Lung (tissue), 12 donors: ENCODE results near the gene CDRT15. TPM values are rescaled to one million over a fixed set of nuclear protein-coding genes. Genes with fewer than 3 reads are reported as not detected.
A peak's percentile ranks its signal among the peaks of the same experiment; 100 is the strongest.

Source experiments
- ATAC-seq: fragments of 200-7000 bp; cut with Tn5 transposase; one replicate; pipeline ENCODE4 v1.9.1; 2020; ENCODE audit warnings: moderate number of reproducible peaks; ENCODE audit not compliant: insufficient read depth, low FRiP score
- DNase-seq, 3 donors: peaks; one replicate each; pipeline ENCODE4 v3.0.0-alpha.2; 2013 to 2017
- H3K27ac ChIP-seq, 2 donors: one replicate each; pipeline ENCODE4 v1.5.1; 2013; ENCODE audit warnings: mild to moderate bottlenecking in 2 of 2, moderate library complexity in 2 of 2, control low read depth in 1 of 2, inconsistent platforms in 1 of 2, low read depth in 1 of 2, low read length in 1 of 2
- H3K27me3 ChIP-seq, 3 donors: one replicate each; pipeline ENCODE4 v1.5.1; 2013; ENCODE audit warnings: low read length in 2 of 3; ENCODE audit not compliant: control insufficient read depth in 3 of 3, insufficient read depth in 3 of 3
- H3K36me3 ChIP-seq, 4 donors: one replicate each; pipeline ENCODE4 v1.5.1; 2013; ENCODE audit warnings: low read length in 4 of 4, mild to moderate bottlenecking in 1 of 4, moderate library complexity in 1 of 4; ENCODE audit not compliant: control insufficient read depth in 4 of 4, insufficient read depth in 4 of 4
- H3K4me1 ChIP-seq, 5 donors: one replicate each; pipeline ENCODE4 v1.5.1; 2013; ENCODE audit warnings: low read length in 5 of 5, mild to moderate bottlenecking in 2 of 5, moderate library complexity in 1 of 5; ENCODE audit not compliant: control insufficient read depth in 5 of 5, insufficient read depth in 5 of 5
- H3K4me3 ChIP-seq: one replicate; pipeline ENCODE4 v1.5.1; 2013; ENCODE audit warnings: mild to moderate bottlenecking, control low read depth, moderate library complexity
- H3K9ac ChIP-seq, 2 donors: one replicate each; pipeline ENCODE4 v1.5.1; 2013; ENCODE audit warnings: low read length in 2 of 2, control low read depth in 1 of 2; ENCODE audit not compliant: insufficient read depth in 1 of 2
- H3K9me3 ChIP-seq, 4 donors: one replicate each; pipeline ENCODE4 v1.5.1; 2013; ENCODE audit warnings: low read length in 3 of 4, mild to moderate bottlenecking in 1 of 4, moderate library complexity in 1 of 4; ENCODE audit not compliant: control insufficient read depth in 4 of 4, insufficient read depth in 3 of 4
- CTCF ChIP-seq: IDR thresholded peaks from 2 replicates; pipeline ENCODE4 v1.5.1; 2012; ENCODE audit warnings: mild to moderate bottlenecking; ENCODE audit errors: control extremely low read depth, extremely low read depth
- WGBS, 2 donors: extraction: QIAGEN DNeasy Blood & Tissue Kit; methylation state at CpG; one replicate each; pipeline ENCODE4 v1.1.7; 2013; 5-methylcytosine and 5-hydroxymethylcytosine counted together
- polyA plus RNA-seq, 2 donors: library from polyadenylated mRNA; stranded (reverse); fragments of 200-250 nt; gene quantifications; one replicate each; pipeline ENCODE4 v1.2.1, GENCODE V29; 2013
- total RNA-seq, 2 donors: library from RNA; depleted of rRNA in 1 of 2; stranded (reverse); fragments of >200 nt in 1 of 2; gene quantifications; one replicate each; pipeline ENCODE4 v1.2.1, GENCODE V29; 2014 to 2021
- donor health status: control.
- donor health status: control.
- donor health status: Bipolar disorder and iron deficiency.
- donor health status: healthy.
- donor health status: DM: yes; HTN: yes; CAD: no.

CDRT15 gene
- total and polyA plus RNA-seq, 4 donors, result not detected

- Histone ChIP-seq H3K27me3 (no peaks in the 10 kb centered on the region), H3K9ac (no peak overlapping the region), H3K9me3 (no peaks in the 10 kb centered on the region), H3K4me1 (peaks cover 0 to 10% (median 0%) of the 10 kb centered on the region in 5 donors), H3K36me3 (no peaks in the 10 kb centered on the region), H3K27ac (no peak overlapping the region), H3K4me3 (no peak overlapping the region)
- no peak for TF ChIP-seq CTCF
- ATAC-seq (no peak), DNase-seq (peak in 2 of 3 donors; percentile 7 to 19)
- 61 to 80% methylated on average over 4 of the region's 4 CpGs for WGBS, 2 donors
Measured at GRCh38 chr17:14228903-14229302, 7.8 kb downstream of the CDRT15 start.

DNA sequence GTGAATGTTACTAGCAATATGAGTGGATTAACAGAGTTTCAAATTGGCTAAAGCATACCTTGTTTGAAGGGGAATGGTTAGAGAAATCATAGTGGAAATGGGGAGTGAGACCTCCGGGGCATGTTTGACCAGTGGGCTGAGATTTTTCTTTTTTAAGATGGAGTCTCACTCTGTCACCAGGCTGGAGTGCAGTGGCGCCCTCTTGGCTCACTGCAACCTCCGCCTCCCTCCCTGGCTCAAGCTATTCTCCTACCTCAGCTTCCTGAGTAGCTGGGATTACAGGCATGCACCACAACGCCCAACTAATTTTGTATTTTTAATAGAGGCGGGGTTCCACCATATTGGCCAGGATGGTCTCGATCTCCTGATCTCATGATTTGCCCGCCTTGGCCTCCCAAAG, 9.6 kb downstream of the CDRT15 start:
- Histone ChIP-seq H3K4me1 (peaks cover 0 to 10% (median 0%) of the 10 kb centered on the region in 5 donors), H3K27me3 (no peaks in the 10 kb centered on the region), H3K9ac (no peak overlapping the region), H3K9me3 (no peaks in the 10 kb centered on the region), H3K27ac (no peak overlapping the region), H3K4me3 (no peak overlapping the region), H3K36me3 (no peaks in the 10 kb centered on the region)
- ATAC-seq (no peak), DNase-seq (no peak)
- WGBS, 2 donors, result 94 to 96% methylated on average over 7 of the region's 7 CpGs
- no peak for TF ChIP-seq CTCF

GRCh38 chr17:14225254-14225980, 11.2 kb downstream of the CDRT15 start:
- no peak overlapping the region for H3K9ac ChIP-seq
- DNase-seq (no peak), ATAC-seq (no peak)
- H3K4me3 ChIP-seq, result no peak overlapping the region
- H3K36me3 ChIP-seq, result no peaks in the 10 kb centered on the region
- TF ChIP-seq CTCF, result no peak
- no peaks in the 10 kb centered on the region for H3K27me3 ChIP-seq
- 36 to 50% methylated on average over 10 of the region's 10 CpGs for WGBS, 2 donors
- H3K4me1 ChIP-seq, result peaks cover 0 to 10% (median 0%) of the 10 kb centered on the region in 5 donors
- no peak overlapping the region for H3K27ac ChIP-seq
- H3K9me3 ChIP-seq, result no peaks in the 10 kb centered on the region

- TF ChIP-seq CTCF, result no peak
- ATAC-seq (no peak), DNase-seq (no peak)
- Histone ChIP-seq H3K27ac (no peak overlapping the region), H3K9ac (no peak overlapping the region), H3K4me3 (no peak overlapping the region), H3K9me3 (no peaks in the 10 kb centered on the region), H3K4me1 (no peaks in the 10 kb centered on the region), H3K36me3 (no peaks in the 10 kb centered on the region), H3K27me3 (no peaks in the 10 kb centered on the region)
- 87 to 94% methylated on average over 4 of the region's 4 CpGs for WGBS, 2 donors
Measured at GRCh38 chr17:14222611-14223010, 14.1 kb downstream of the CDRT15 start.
